Measurements from ENCODE around the gene LMNA.
A peak's percentile ranks its signal among the peaks of the same experiment; 100 is the strongest.

Gene LMNA

GRCh38 chr1:156151093-156151688, 36.7 kb downstream of the LMNA start:
- Histone ChIP-seq H3K36me3 (ENCODE audit: control insufficient read depth in 1 of 2, insufficient read depth in 2 of 2, low read length in 2 of 2) (no peaks in the 10 kb centered on the region), H3K27ac (ENCODE audit: low read length) (no peak overlapping the region), H3K9me3 (ENCODE audit: control insufficient read depth in 1 of 2, low read length in 2 of 2) (no peaks in the 10 kb centered on the region), H3K4me1 (ENCODE audit: control insufficient read depth in 1 of 2, insufficient read depth in 2 of 2, low read length in 2 of 2) (peaks cover 6 to 9% of the 10 kb centered on the region in 2 donors), H3K4me3 (ENCODE audit: low read depth in 1 of 2, low read length in 2 of 2) (no peak overlapping the region), H3K27me3 (ENCODE audit: low read depth, low read length) (no peaks in the 10 kb centered on the region)

DNA sequence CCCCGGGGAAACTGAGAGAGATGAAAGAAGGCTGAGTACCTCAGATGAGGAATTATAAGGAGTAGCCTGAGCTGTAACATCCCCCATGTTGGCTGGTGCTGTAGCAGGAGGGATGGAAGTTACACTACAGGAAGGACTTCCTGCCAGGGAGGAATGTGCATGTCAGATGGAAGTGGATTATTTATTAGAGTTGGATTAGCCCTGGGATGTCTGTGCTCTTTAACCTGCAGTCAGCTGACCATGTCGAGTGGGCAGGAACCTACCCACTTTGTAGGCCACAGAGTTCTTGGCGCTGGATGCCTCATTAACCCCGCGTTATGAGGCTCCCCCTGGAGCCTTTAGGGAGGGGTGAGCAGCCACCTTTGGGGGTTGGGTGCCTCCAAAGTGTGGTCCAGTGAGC, 38.1 kb downstream of the LMNA start:
- no peaks in the 10 kb centered on the region for H3K27me3 ChIP-seq (ENCODE audit: low read depth, low read length)
- no peak overlapping the region for H3K27ac ChIP-seq (ENCODE audit: low read length)
- no peaks in the 10 kb centered on the region for H3K36me3 ChIP-seq (ENCODE audit: control insufficient read depth in 1 of 2, insufficient read depth in 2 of 2, low read length in 2 of 2)
- H3K9me3 ChIP-seq (ENCODE audit: control insufficient read depth in 1 of 2, low read length in 2 of 2): no peaks in the 10 kb centered on the region
- H3K4me1 ChIP-seq (ENCODE audit: control insufficient read depth in 1 of 2, insufficient read depth in 2 of 2, low read length in 2 of 2): no peaks in the 10 kb centered on the region
- H3K4me3 ChIP-seq (ENCODE audit: low read depth in 1 of 2, low read length in 2 of 2): no peak overlapping the region

GRCh38 chr1:156153362-156153761, 38.9 kb downstream of the LMNA start, which contains the start of gene SEMA4A:
TSS of gene SEMA4A (plus strand) at chr1:156153585. CDS start at chr1:156154579, 994 bp downstream.
- Histone ChIP-seq H3K27me3 (ENCODE audit: low read depth, low read length) (no peaks in the 10 kb centered on the region), H3K4me1 (ENCODE audit: control insufficient read depth in 1 of 2, insufficient read depth in 2 of 2, low read length in 2 of 2) (no peaks in the 10 kb centered on the region), H3K27ac (ENCODE audit: low read length) (peak within 1 kb of the TSS; percentile 31), H3K4me3 (ENCODE audit: low read depth in 1 of 2, low read length in 2 of 2) (peak within 1 kb of the TSS in 1 of 2 donors; percentile 15), H3K9me3 (ENCODE audit: control insufficient read depth in 1 of 2, low read length in 2 of 2) (no peaks in the 10 kb centered on the region), H3K36me3 (ENCODE audit: control insufficient read depth in 1 of 2, insufficient read depth in 2 of 2, low read length in 2 of 2) (no peaks in the 10 kb centered on the region)

DNA sequence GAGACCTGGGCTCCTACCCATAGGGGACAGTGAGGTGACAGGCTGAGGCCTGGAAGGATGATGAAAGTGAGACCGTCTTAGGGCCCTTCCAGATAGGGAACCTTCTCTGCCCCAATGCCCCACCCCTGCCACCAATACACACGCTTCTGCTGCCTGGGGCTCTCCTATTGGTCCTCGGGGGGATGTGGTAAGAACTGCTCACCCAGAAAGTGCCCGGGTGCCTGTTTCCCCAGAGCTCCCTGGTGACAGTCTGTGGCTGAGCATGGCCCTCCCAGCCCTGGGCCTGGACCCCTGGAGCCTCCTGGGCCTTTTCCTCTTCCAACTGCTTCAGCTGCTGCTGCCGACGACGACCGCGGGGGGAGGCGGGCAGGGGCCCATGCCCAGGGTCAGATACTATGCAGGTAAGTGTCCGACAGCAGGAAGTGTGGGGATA, 39.8 kb downstream of the LMNA start:
- H3K4me1 ChIP-seq (ENCODE audit: control insufficient read depth in 1 of 2, insufficient read depth in 2 of 2, low read length in 2 of 2): no peaks in the 10 kb centered on the region

DNA sequence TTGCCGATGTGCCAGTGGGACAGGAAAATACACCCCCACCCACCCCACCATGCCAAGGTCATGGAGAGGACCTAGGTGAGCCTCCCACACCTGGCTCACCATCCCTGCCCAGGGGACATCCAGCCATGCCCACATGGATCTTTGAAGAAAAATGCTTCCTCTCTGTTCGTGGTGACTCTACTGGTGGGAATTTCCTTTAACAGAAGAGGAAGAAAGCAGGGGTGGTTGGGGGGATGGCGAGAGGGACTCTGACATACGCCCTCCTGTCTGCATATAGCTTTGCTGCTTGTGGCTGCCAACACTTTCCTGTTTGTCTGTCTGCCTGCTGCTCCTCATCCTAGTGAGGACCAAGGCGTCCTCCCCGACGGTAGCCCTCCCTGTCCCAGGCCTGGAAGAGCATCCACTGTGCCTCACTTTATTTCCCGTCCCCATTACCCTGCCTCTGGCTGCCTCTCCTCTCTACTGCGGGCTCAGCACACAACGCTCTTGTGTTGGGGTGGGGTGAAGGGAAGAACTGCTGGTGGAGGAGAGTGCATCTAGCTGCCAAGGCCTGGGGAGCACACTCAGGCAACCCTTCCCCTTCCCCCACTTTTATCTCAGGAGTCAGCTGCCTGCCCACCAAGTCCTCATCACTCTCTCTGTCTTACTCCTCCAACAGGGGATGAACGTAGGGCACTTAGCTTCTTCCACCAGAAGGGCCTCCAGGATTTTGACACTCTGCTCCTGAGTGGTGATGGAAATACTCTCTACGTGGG, 41.4 kb downstream of the LMNA start:
- Histone ChIP-seq H3K36me3 (ENCODE audit: control insufficient read depth in 1 of 2, insufficient read depth in 2 of 2, low read length in 2 of 2) (no peaks in the 10 kb centered on the region), H3K4me3 (ENCODE audit: low read depth in 1 of 2, low read length in 2 of 2) (no peak overlapping the region), H3K9me3 (ENCODE audit: control insufficient read depth in 1 of 2, low read length in 2 of 2) (no peaks in the 10 kb centered on the region), H3K4me1 (ENCODE audit: control insufficient read depth in 1 of 2, insufficient read depth in 2 of 2, low read length in 2 of 2) (peaks cover 0 to 7% of the 10 kb centered on the region in 2 donors), H3K27me3 (ENCODE audit: low read depth, low read length) (no peaks in the 10 kb centered on the region), H3K27ac (ENCODE audit: low read length) (no peak overlapping the region)

More for the DNA sequence above, 39.8 kb downstream of the LMNA start:
- Histone ChIP-seq H3K27me3 (ENCODE audit: low read depth, low read length) (no peaks in the 10 kb centered on the region), H3K36me3 (ENCODE audit: control insufficient read depth in 1 of 2, insufficient read depth in 2 of 2, low read length in 2 of 2) (no peaks in the 10 kb centered on the region), H3K27ac (ENCODE audit: low read length) (peak overlapping the region; percentile 31), H3K4me3 (ENCODE audit: low read depth in 1 of 2, low read length in 2 of 2) (peak overlapping the region in 1 of 2 donors; percentile 15), H3K9me3 (ENCODE audit: control insufficient read depth in 1 of 2, low read length in 2 of 2) (no peaks in the 10 kb centered on the region)

DNA sequence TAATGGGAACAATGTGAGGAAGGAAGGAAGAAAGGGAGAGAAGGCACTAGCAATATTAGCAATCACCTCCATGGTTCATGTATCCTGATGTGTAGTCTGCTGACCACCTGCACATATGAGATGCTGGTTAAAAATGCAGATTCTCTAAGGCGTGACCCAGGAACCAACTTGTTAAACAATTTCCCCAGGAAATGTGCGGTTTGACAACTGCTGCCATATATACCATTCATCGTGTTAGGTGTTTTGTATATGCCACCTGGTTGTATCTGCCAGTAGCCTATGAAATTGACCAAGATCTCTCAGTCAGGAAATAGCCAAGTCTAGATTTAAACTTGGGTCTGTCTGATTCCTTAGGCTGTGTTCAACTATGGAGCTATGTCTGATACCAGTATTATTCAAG, 43.0 kb downstream of the LMNA start:
- no peaks in the 10 kb centered on the region for H3K27me3 ChIP-seq (ENCODE audit: low read depth, low read length)
- H3K36me3 ChIP-seq (ENCODE audit: control insufficient read depth in 1 of 2, insufficient read depth in 2 of 2, low read length in 2 of 2): no peaks in the 10 kb centered on the region
- no peak overlapping the region for H3K4me3 ChIP-seq (ENCODE audit: low read depth in 1 of 2, low read length in 2 of 2)
- no peak overlapping the region for H3K27ac ChIP-seq (ENCODE audit: low read length)
- no peaks in the 10 kb centered on the region for H3K9me3 ChIP-seq (ENCODE audit: control insufficient read depth in 1 of 2, low read length in 2 of 2)
- peaks cover 0 to 11% of the 10 kb centered on the region in 2 donors for H3K4me1 ChIP-seq (ENCODE audit: control insufficient read depth in 1 of 2, insufficient read depth in 2 of 2, low read length in 2 of 2)

GRCh38 chr1:156157966-156158365, 43.5 kb downstream of the LMNA start:
- Histone ChIP-seq H3K9me3 (ENCODE audit: control insufficient read depth in 1 of 2, low read length in 2 of 2) (no peaks in the 10 kb centered on the region), H3K27ac (ENCODE audit: low read length) (no peak overlapping the region), H3K27me3 (ENCODE audit: low read depth, low read length) (no peaks in the 10 kb centered on the region), H3K4me3 (ENCODE audit: low read depth in 1 of 2, low read length in 2 of 2) (no peak overlapping the region), H3K4me1 (ENCODE audit: control insufficient read depth in 1 of 2, insufficient read depth in 2 of 2, low read length in 2 of 2) (peaks cover 0 to 11% of the 10 kb centered on the region in 2 donors), H3K36me3 (ENCODE audit: control insufficient read depth in 1 of 2, insufficient read depth in 2 of 2, low read length in 2 of 2) (no peaks in the 10 kb centered on the region)

DNA sequence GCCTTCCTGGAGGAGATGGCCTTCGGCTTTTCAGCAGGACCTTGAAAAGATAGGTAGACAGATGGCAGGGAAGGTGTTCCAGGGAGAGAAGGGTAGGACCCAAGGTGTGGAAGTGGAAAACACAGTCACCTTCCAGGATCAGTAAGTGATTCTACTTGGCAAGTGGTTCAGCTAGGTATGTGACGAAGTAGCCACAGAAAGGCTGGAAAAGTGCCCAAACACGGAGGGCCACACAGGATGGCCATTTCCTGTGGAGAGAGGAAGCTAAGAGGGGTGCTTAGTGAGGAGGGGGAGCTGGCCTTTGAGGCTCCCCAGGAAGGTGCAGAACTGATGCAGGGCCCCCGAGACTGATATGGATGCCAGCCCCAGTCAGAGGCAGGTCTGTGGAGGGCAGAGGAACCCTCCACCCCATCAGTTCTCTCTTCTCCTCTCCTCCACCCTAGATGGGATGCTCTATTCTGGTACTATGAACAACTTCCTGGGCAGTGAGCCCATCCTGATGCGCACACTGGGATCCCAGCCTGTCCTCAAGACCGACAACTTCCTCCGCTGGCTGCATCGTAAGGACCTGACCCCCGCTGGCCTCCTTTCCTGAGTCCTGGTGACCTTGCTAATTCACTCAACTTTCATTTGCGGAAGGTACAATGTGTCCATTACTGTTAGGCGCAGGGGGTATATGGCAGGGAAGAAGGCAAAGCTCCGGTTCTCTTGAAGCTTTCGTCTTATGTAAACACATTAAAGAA, 45.7 kb downstream of the LMNA start:
- H3K27ac ChIP-seq (ENCODE audit: low read length): no peak overlapping the region
- no peaks in the 10 kb centered on the region for H3K36me3 ChIP-seq (ENCODE audit: control insufficient read depth in 1 of 2, insufficient read depth in 2 of 2, low read length in 2 of 2)
- peaks cover 0 to 11% of the 10 kb centered on the region in 2 donors for H3K4me1 ChIP-seq (ENCODE audit: control insufficient read depth in 1 of 2, insufficient read depth in 2 of 2, low read length in 2 of 2)

GRCh38 chr1:156160743-156161171, 46.2 kb downstream of the LMNA start:
- no peaks in the 10 kb centered on the region for H3K27me3 ChIP-seq (ENCODE audit: low read depth, low read length)
- H3K4me3 ChIP-seq (ENCODE audit: low read depth in 1 of 2, low read length in 2 of 2): peak overlapping the region; percentile 3 to 56
- peaks cover 0 to 11% of the 10 kb centered on the region in 2 donors for H3K4me1 ChIP-seq (ENCODE audit: control insufficient read depth in 1 of 2, insufficient read depth in 2 of 2, low read length in 2 of 2)

More for the DNA sequence above, 45.7 kb downstream of the LMNA start:
- no peaks in the 10 kb centered on the region for H3K9me3 ChIP-seq (ENCODE audit: control insufficient read depth in 1 of 2, low read length in 2 of 2)
- H3K4me3 ChIP-seq (ENCODE audit: low read depth in 1 of 2, low read length in 2 of 2): peak overlapping the region; percentile 3 to 56
- no peaks in the 10 kb centered on the region for H3K27me3 ChIP-seq (ENCODE audit: low read depth, low read length)

GRCh38 chr1:156162430-156163037, 48.0 kb downstream of the LMNA start:
- H3K9me3 ChIP-seq (ENCODE audit: control insufficient read depth in 1 of 2, low read length in 2 of 2): no peaks in the 10 kb centered on the region
- peaks cover 0 to 11% of the 10 kb centered on the region in 2 donors for H3K4me1 ChIP-seq (ENCODE audit: control insufficient read depth in 1 of 2, insufficient read depth in 2 of 2, low read length in 2 of 2)
- no peak overlapping the region for H3K27ac ChIP-seq (ENCODE audit: low read length)
- H3K27me3 ChIP-seq (ENCODE audit: low read depth, low read length): no peaks in the 10 kb centered on the region
- no peak overlapping the region for H3K4me3 ChIP-seq (ENCODE audit: low read depth in 1 of 2, low read length in 2 of 2)
- H3K36me3 ChIP-seq (ENCODE audit: control insufficient read depth in 1 of 2, insufficient read depth in 2 of 2, low read length in 2 of 2): no peaks in the 10 kb centered on the region

More at GRCh38 chr1:156160743-156161171, 46.2 kb downstream of the LMNA start:
- Histone ChIP-seq H3K36me3 (ENCODE audit: control insufficient read depth in 1 of 2, insufficient read depth in 2 of 2, low read length in 2 of 2) (no peaks in the 10 kb centered on the region), H3K9me3 (ENCODE audit: control insufficient read depth in 1 of 2, low read length in 2 of 2) (no peaks in the 10 kb centered on the region), H3K27ac (ENCODE audit: low read length) (no peak overlapping the region)

GRCh38 chr1:156163712-156164111, 49.2 kb downstream of the LMNA start:
- Histone ChIP-seq H3K27me3 (ENCODE audit: low read depth, low read length) (no peaks in the 10 kb centered on the region), H3K9me3 (ENCODE audit: control insufficient read depth in 1 of 2, low read length in 2 of 2) (no peaks in the 10 kb centered on the region), H3K4me3 (ENCODE audit: low read depth in 1 of 2, low read length in 2 of 2) (no peak overlapping the region), H3K4me1 (ENCODE audit: control insufficient read depth in 1 of 2, insufficient read depth in 2 of 2, low read length in 2 of 2) (peaks cover 0 to 11% of the 10 kb centered on the region in 2 donors), H3K27ac (ENCODE audit: low read length) (no peak overlapping the region), H3K36me3 (ENCODE audit: control insufficient read depth in 1 of 2, insufficient read depth in 2 of 2, low read length in 2 of 2) (no peaks in the 10 kb centered on the region)
